A673 (cell line): ENCODE results near the gene ATP10D.

Experiments
- CTCF ChIP-seq: fragments of 300-800, 200-600 bp; sonication (generic); conservative IDR thresholded peaks from 2 replicates; pipeline ENCODE4 v1.5.1; 2017; ENCODE audit warnings: low read depth, mild to moderate bottlenecking, antibody characterized with exemption, low read length, moderate library complexity, mixed read lengths
- EZH2 ChIP-seq: fragments of 200-600 bp; sonication (generic); IDR thresholded peaks from 2 replicates; pipeline ENCODE4 v1.6.1; 2017; ENCODE audit warnings: borderline replicate concordance, low read depth, mild to moderate bottlenecking, mixed read lengths, antibody characterized with exemption, low read length; ENCODE audit not compliant: poor library complexity, severe bottlenecking

GRCh38 chr4:47597696-47598095, 112.6 kb downstream of the ATP10D start:
- TF ChIP-seq CTCF, result no peak
- no peak for TF ChIP-seq EZH2
